SK-N-MC (cell line): Measurements from ENCODE around the gene PPIL1.

Experiments used
- DNase-seq: peaks from one replicate; pipeline ENCODE4 v3.0.0-alpha.2; 2011; ENCODE audit warnings: low read depth, low spot score
- H3K27ac ChIP-seq: fragments of 200-600 bp; sonication (generic); 2 replicates; pipeline ENCODE4 v1.5.1; 2016; ENCODE audit warnings: mixed run types
- H3K36me3 ChIP-seq: fragments of 200-600 bp; sonication (generic); 2 replicates; pipeline ENCODE4 v1.6.1; 2017; ENCODE audit warnings: antibody characterized with exemption, low read length, mixed read lengths; ENCODE audit not compliant: insufficient read depth
- H3K4me3 ChIP-seq: fragments of 200-600 bp; sonication (generic); 2 replicates; pipeline ENCODE4 v1.5.1; 2016
- H3K9ac ChIP-seq: fragments of 200-600 bp; sonication (generic); 2 replicates; pipeline ENCODE4 v1.8.0; 2017; ENCODE audit warnings: mixed run types, mixed read lengths; ENCODE audit not compliant: insufficient read length
- H3K9me3 ChIP-seq: fragments of 200-600 bp; sonication (generic); 2 replicates; pipeline ENCODE4 v1.6.1; 2017; ENCODE audit warnings: low read depth, mild to moderate bottlenecking, antibody characterized with exemption, low read length, moderate library complexity, mixed read lengths
- EZH2 ChIP-seq: fragments of 200-600 bp; sonication (generic); IDR thresholded peaks from one replicate; pipeline ENCODE4 v1.6.1; 2017; ENCODE audit warnings: antibody characterized with exemption
- FOXP2 ChIP-seq: optimal IDR thresholded peaks from 2 replicates; pipeline ENCODE3; 2011; ENCODE audit warnings: mild to moderate bottlenecking, moderate library complexity; ENCODE audit not compliant: insufficient read depth; ENCODE audit errors: extremely low read length, control extremely low read depth
- POLR2AphosphoS5 ChIP-seq: IDR thresholded peaks from 2 replicates; pipeline ENCODE4 v1.6.1; 2012; ENCODE audit warnings: mild to moderate bottlenecking, low read depth, low read length, borderline replicate concordance

Gene PPIL1

DNA sequence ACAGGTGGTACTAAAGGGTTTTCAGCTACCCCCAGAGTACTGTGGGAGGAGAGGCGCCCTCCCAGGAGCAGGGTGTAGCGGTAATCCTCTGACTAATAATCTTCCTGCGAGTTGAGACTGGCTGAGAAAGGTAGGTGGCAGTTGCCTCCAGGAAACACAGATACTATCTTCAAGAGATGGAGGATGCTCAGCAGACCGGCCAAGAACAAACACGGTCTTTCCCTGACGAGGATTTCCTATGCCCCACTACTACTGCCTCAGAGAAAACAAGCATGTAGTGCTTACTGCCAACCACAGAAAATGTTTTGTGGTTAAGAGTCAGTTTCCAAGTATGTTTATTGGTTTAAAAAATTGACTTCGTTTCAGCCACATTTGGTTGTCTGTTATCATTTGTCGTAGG lies 38.0 kb upstream of the PPIL1 start:
- H3K4me3 ChIP-seq = no peak overlapping the region
- TF ChIP-seq POLR2AphosphoS5 = no peak
- TF ChIP-seq FOXP2 = no peak
- TF ChIP-seq EZH2 = no peak
- no peak overlapping the region for H3K27ac ChIP-seq
- no peak overlapping the region for H3K9ac ChIP-seq
- H3K36me3 ChIP-seq = peaks cover 36% of the 10 kb centered on the region
- no peak for DNase-seq
- no peaks in the 10 kb centered on the region for H3K9me3 ChIP-seq

DNA sequence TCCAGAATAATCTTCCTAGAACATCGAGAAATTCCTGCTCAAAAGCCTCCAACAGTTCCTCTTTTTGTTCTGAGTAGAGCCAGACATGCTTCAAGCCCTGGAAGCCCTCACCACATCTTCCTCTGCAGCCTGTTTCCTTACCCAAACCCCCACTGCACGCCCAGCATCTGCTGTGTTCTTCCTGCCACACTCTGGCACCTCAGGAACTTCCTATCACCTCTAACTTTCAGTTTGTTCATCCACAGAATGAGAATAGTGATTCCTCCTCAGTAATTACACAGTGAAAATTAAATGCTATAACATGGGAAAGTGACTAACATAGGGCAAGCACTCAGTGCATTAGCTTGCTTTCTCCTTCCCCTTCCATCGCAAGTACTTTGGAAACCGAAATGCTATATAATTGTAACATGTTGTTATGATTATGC lies 37.4 kb upstream of the PPIL1 start:
- H3K27ac ChIP-seq = no peak overlapping the region
- TF ChIP-seq FOXP2 (no peak), POLR2AphosphoS5 (no peak), EZH2 (no peak)
- H3K36me3 ChIP-seq = peaks cover 35% of the 10 kb centered on the region

DNA sequence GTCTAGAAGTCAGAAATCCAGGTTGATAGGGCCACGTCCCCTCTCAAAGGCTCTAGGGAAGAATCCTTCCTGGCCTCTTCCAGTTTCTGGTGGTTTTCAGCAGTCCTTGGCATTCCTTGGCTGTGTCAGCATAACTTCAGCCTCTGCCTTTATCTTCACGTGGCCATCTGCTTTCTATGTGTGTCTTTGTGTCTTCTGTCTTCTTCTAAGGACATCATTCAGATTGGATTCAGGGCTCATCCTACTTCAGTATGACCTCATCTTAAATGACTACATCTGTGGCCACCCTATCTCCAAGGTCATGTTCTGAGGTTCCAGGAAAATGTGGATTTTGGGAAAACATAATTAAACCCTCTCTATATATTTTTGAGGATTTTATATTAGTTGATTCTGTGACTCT lies 34.1 kb upstream of the PPIL1 start:
- H3K4me3 ChIP-seq = no peak overlapping the region
- H3K36me3 ChIP-seq = peaks cover 23% of the 10 kb centered on the region; the same call in 1 of the 2 replicates
- H3K27ac ChIP-seq = no peak overlapping the region
- TF ChIP-seq FOXP2 (no peak), POLR2AphosphoS5 (no peak), EZH2 (no peak)
- no peaks in the 10 kb centered on the region for H3K9me3 ChIP-seq
- no peak for DNase-seq
- H3K9ac ChIP-seq = no peak overlapping the region

More for the DNA sequence above, 37.4 kb upstream of the PPIL1 start:
- H3K9ac ChIP-seq = no peak overlapping the region
- H3K4me3 ChIP-seq = no peak overlapping the region
- H3K9me3 ChIP-seq = no peaks in the 10 kb centered on the region
- DNase-seq = no peak

DNA sequence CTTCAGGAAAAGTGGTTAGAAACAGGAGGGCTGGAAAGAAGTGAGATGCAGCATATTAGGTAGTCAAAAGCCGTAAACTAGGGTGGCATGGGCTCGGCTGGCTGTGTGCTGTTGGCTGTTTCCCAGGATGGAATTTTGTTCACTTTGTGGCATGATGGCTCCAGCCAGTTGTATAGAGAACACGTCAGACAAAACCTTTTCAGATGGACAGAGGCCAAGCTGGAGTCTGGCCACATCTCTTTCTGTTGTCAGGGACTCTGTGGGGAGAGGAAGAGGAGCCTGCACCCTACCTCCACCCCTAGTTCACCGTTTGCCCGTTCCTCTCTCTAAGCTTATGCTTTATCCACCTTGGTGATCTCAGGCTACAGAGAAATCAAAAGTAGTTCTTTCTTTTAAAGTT lies 33.2 kb upstream of the PPIL1 start:
- Histone ChIP-seq H3K9me3 (no peaks in the 10 kb centered on the region), H3K4me3 (no peak overlapping the region), H3K9ac (no peak overlapping the region), H3K36me3 (peaks cover 22% of the 10 kb centered on the region), H3K27ac (no peak overlapping the region)
- TF ChIP-seq EZH2 = no peak
- TF ChIP-seq POLR2AphosphoS5 = no peak
- no peak for TF ChIP-seq FOXP2
- no peak for DNase-seq

DNA sequence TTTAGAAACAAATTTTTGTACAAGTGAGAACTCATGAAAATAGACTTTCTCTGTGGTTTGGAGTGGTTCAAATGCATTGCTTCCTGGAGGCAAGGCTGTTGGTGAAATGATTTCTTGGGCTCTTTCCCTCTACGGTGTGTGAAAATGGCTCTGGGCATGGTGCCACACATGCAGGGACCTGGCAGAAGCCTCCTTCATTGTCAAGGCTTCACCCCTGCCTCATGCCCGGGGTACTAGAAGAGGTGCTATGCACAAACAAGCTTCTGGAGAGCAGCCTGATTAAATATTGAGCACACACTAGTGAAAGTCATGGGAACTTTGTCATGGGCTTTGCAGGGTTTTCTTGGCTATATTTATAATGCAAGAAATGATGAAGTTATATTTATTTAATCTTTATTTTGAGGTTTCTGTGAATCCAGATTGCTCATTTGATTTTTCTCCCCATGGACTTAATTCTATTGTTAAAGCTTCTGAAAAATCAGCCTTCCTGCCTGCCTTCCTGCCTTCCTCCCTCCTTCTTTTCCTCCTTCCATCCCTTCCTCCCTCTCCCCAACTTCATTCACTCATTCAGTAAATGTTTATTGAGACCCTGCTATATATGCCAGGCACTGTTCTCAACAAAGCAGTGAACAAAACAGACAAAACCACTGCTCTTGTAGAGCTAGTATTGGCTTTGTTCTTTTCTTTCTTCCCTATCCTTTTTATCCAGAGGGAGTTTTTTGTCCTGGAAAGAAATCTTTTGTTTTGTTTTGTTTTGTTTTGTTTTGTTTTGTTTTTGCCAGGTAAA lies 32.1 kb upstream of the PPIL1 start:
- Histone ChIP-seq H3K27ac (no peak overlapping the region), H3K9ac (no peak overlapping the region), H3K36me3 (peaks cover 25% of the 10 kb centered on the region), H3K9me3 (no peaks in the 10 kb centered on the region), H3K4me3 (no peak overlapping the region)
- TF ChIP-seq EZH2 (no peak), POLR2AphosphoS5 (no peak), FOXP2 (no peak)
- DNase-seq = no peak

DNA sequence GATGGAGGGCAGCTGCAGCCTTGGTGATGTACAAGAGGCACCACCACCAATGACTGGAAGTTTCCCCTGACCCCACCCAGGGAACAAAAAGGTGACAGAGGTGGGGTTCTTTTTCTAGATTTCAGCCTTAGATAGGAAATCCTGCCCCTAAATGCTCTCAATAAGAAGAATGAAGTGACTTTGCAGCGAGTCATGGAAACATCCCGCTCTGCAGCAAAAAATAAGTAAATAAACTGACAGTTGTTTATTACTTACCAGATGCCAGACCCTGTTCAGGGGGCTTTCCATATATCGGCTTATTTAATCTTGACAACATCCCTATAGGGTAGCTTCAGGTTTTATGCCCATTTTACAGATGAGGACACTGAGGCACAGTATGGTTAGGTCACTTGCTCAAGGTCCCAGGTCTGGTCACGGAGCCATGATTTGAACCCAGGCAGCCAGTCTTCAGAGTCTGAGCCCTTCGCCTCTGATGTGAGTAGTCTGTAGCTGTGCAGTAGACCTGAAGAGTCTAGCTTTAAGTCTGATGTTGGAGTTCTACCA lies 30.3 kb upstream of the PPIL1 start:
- Histone ChIP-seq H3K36me3 (peaks cover 25% of the 10 kb centered on the region), H3K4me3 (no peak overlapping the region), H3K9me3 (no peaks in the 10 kb centered on the region), H3K9ac (no peak overlapping the region), H3K27ac (no peak overlapping the region)
- TF ChIP-seq EZH2 (no peak), POLR2AphosphoS5 (no peak), FOXP2 (no peak)
- DNase-seq = no peak

DNA sequence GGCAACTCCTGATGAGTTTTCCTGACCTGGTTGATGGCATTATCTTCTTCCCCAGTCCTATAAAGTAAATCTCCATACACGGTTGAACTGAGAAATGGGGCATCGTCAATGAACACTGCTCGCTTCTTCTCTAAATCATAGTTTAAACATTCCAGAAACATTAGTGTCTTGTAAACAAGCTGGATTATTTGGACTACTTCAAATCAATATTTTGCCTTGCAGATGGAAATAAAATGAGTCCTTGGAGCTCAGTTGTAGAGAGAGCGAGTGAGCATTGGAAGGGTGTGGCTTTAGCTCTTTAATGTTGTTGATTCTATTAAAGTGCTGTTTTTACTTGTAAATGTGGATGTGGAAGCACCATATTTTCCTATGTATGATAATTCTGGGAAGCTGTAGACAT lies 29.5 kb upstream of the PPIL1 start:
- H3K36me3 ChIP-seq = peaks cover 29% of the 10 kb centered on the region
- no peaks in the 10 kb centered on the region for H3K9me3 ChIP-seq
- TF ChIP-seq EZH2 (no peak), FOXP2 (no peak), POLR2AphosphoS5 (no peak)
- no peak overlapping the region for H3K4me3 ChIP-seq
- H3K9ac ChIP-seq = no peak overlapping the region
- H3K27ac ChIP-seq = no peak overlapping the region
- DNase-seq = no peak

DNA sequence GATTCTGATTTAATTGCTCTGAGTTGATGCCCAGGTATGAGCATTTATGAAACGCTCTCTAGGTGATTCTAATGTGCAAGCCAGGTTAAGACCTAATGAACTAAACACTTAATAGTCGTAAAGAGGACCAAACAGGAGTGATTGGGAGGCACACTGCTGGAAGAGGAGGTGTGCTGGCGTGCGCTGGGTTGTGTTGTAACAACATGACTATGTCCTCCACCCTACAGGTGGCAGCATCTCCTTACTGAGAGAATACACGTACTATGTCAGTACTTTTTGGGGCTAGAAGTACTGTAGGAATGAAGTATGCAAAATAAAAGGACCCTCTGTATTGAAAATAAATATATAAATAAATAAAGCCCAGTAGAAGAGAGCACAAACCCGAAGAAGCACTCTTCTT lies 23.0 kb upstream of the PPIL1 start:
- no peak for DNase-seq
- Histone ChIP-seq H3K27ac (no peak overlapping the region), H3K9ac (no peak overlapping the region), H3K36me3 (peaks cover 13% of the 10 kb centered on the region), H3K4me3 (no peak overlapping the region), H3K9me3 (no peaks in the 10 kb centered on the region)
- TF ChIP-seq POLR2AphosphoS5 (no peak), FOXP2 (no peak), EZH2 (no peak)
